CD4-positive, alpha-beta T cell treated with Interleukin-15 for 4 hours (primary cell): ENCODE data around the gene GPR50.

Experiments used
- DNase-seq: peaks from one replicate; pipeline ENCODE4 v3.0.0-alpha.2; 2020; ENCODE audit warnings: low spot score

GPR50 gene

GRCh38 chrX:151176231-151176750 lies at the start of gene GPR50:
TSS of gene GPR50 (plus strand) at chrX:151176584. CDS start at chrX:151176722, 138 bp downstream.
- DNase-seq, result no peak

GRCh38 chrX:151132531-151132930 lies 43.9 kb upstream of the GPR50 start:
- DNase-seq, result no peak

- peak; percentile 41 for DNase-seq
Observed at GRCh38 chrX:151151665-151152267, 24.6 kb upstream of the GPR50 start.

GRCh38 chrX:151153086-151153485 lies 23.3 kb upstream of the GPR50 start:
- DNase-seq, result no peak

- no peak for DNase-seq
Observed at GRCh38 chrX:151153667-151154066, 22.7 kb upstream of the GPR50 start.

- DNase-seq, result no peak
Observed at GRCh38 chrX:151155234-151155633, 21.1 kb upstream of the GPR50 start.

- no peak for DNase-seq
Observed at GRCh38 chrX:151161690-151162089, 14.7 kb upstream of the GPR50 start.

GRCh38 chrX:151167791-151168345 lies 8.5 kb upstream of the GPR50 start:
- DNase-seq, result no peak

GRCh38 chrX:151169783-151170182 lies 6.6 kb upstream of the GPR50 start:
- no peak for DNase-seq

GRCh38 chrX:151174581-151175282 lies 1.7 kb upstream of the GPR50 start:
- no peak for DNase-seq

- no peak for DNase-seq
Observed at GRCh38 chrX:151175283-151176062, 911 bp upstream of the GPR50 start.

- DNase-seq, result no peak
Observed at GRCh38 chrX:151177141-151178027, 1.0 kb downstream of the GPR50 start.

GRCh38 chrX:151178746-151179145 lies 2.4 kb downstream of the GPR50 start:
- no peak for DNase-seq

GRCh38 chrX:151180400-151180799 lies 4.0 kb downstream of the GPR50 start:
- no peak for DNase-seq

GRCh38 chrX:151181088-151181487 lies 4.7 kb downstream of the GPR50 start:
- no peak for DNase-seq

GRCh38 chrX:151183233-151183753 lies 6.9 kb downstream of the GPR50 start:
- DNase-seq, result no peak

GRCh38 chrX:151183912-151184565 lies 7.7 kb downstream of the GPR50 start:
- no peak for DNase-seq

GRCh38 chrX:151184705-151185104 lies 8.3 kb downstream of the GPR50 start:
- no peak for DNase-seq

GRCh38 chrX:151206871-151207270 lies 30.5 kb downstream of the GPR50 start:
- DNase-seq, result no peak

- no peak for DNase-seq
Observed at GRCh38 chrX:151225843-151226242, 49.5 kb downstream of the GPR50 start.

GRCh38 chrX:151226941-151227340 lies 50.6 kb downstream of the GPR50 start:
- DNase-seq, result no peak
